KOPT-K1 (cell line): ENCODE data around the gene SHISAL1.

Experiments
- H3K27ac ChIP-seq: fragments of 200-600 bp; sonication (generic); 2 replicates; pipeline ENCODE4 v1.5.1; 2016; ENCODE audit warnings: antibody characterized with exemption, mild to moderate bottlenecking, low read depth, low read length; ENCODE audit not compliant: poor library complexity, severe bottlenecking
- H3K36me3 ChIP-seq: fragments of 200-600 bp; sonication (generic); 2 replicates; pipeline ENCODE4 v1.5.1; 2017; ENCODE audit warnings: antibody characterized with exemption, mild to moderate bottlenecking, low read length, moderate library complexity; ENCODE audit not compliant: insufficient read depth
- H3K9me3 ChIP-seq: fragments of 200-600 bp; sonication (generic); 2 replicates; pipeline ENCODE4 v1.5.1; 2017; ENCODE audit warnings: antibody characterized with exemption, low read length, mild to moderate bottlenecking; ENCODE audit not compliant: insufficient read depth, poor library complexity, severe bottlenecking

Gene SHISAL1

GRCh38 chr22:44206696-44207095, 106.1 kb downstream of the SHISAL1 start:
- Histone ChIP-seq H3K9me3 (peaks cover 12% of the 10 kb centered on the region), H3K36me3 (no peaks in the 10 kb centered on the region; the same call in 1 of the 2 replicates), H3K27ac (no peak overlapping the region)

GRCh38 chr22:44206330-44206645, 106.5 kb downstream of the SHISAL1 start:
- Histone ChIP-seq H3K9me3 (peaks cover 12% of the 10 kb centered on the region), H3K36me3 (no peaks in the 10 kb centered on the region; the same call in 1 of the 2 replicates), H3K27ac (no peak overlapping the region)

- Histone ChIP-seq H3K27ac (no peak overlapping the region), H3K9me3 (peaks cover 12% of the 10 kb centered on the region), H3K36me3 (no peaks in the 10 kb centered on the region; the same call in 1 of the 2 replicates)
Measured at GRCh38 chr22:44205516-44206329, 107.0 kb downstream of the SHISAL1 start.

GRCh38 chr22:44204739-44205515, 107.8 kb downstream of the SHISAL1 start:
- H3K27ac ChIP-seq: no peak overlapping the region
- peaks cover 8% of the 10 kb centered on the region for H3K36me3 ChIP-seq

GRCh38 chr22:44203203-44203602, 109.5 kb downstream of the SHISAL1 start:
- H3K36me3 ChIP-seq: peaks cover 24% of the 10 kb centered on the region

More at GRCh38 chr22:44204739-44205515, 107.8 kb downstream of the SHISAL1 start:
- H3K9me3 ChIP-seq: peaks cover 11% of the 10 kb centered on the region

GRCh38 chr22:44202261-44202789, 110.4 kb downstream of the SHISAL1 start:
- H3K9me3 ChIP-seq: no peaks in the 10 kb centered on the region
- no peak overlapping the region for H3K27ac ChIP-seq
- H3K36me3 ChIP-seq: peaks cover 29% of the 10 kb centered on the region

More at GRCh38 chr22:44203203-44203602, 109.5 kb downstream of the SHISAL1 start:
- no peak overlapping the region for H3K27ac ChIP-seq
- no peaks in the 10 kb centered on the region for H3K9me3 ChIP-seq

- H3K36me3 ChIP-seq: peaks cover 29% of the 10 kb centered on the region
- H3K27ac ChIP-seq: no peak overlapping the region
- H3K9me3 ChIP-seq: no peaks in the 10 kb centered on the region
Measured at GRCh38 chr22:44201665-44202064, 111.1 kb downstream of the SHISAL1 start.

GRCh38 chr22:44200855-44201550, 111.7 kb downstream of the SHISAL1 start:
- Histone ChIP-seq H3K9me3 (no peaks in the 10 kb centered on the region), H3K36me3 (peaks cover 29% of the 10 kb centered on the region), H3K27ac (no peak overlapping the region)

- Histone ChIP-seq H3K9me3 (no peaks in the 10 kb centered on the region), H3K27ac (no peak overlapping the region), H3K36me3 (peaks cover 29% of the 10 kb centered on the region)
Measured at GRCh38 chr22:44200451-44200850, 112.3 kb downstream of the SHISAL1 start.

- Histone ChIP-seq H3K27ac (no peak overlapping the region), H3K9me3 (no peaks in the 10 kb centered on the region), H3K36me3 (peaks cover 29% of the 10 kb centered on the region)
Measured at GRCh38 chr22:44199866-44200265, 112.9 kb downstream of the SHISAL1 start.

GRCh38 chr22:44199164-44199563, 113.6 kb downstream of the SHISAL1 start:
- Histone ChIP-seq H3K36me3 (peaks cover 34% of the 10 kb centered on the region), H3K9me3 (no peaks in the 10 kb centered on the region), H3K27ac (no peak overlapping the region)

- H3K9me3 ChIP-seq: no peaks in the 10 kb centered on the region
- H3K36me3 ChIP-seq: peaks cover 35% of the 10 kb centered on the region
- H3K27ac ChIP-seq: no peak overlapping the region
Measured at GRCh38 chr22:44197271-44197670, 115.5 kb downstream of the SHISAL1 start.

GRCh38 chr22:44196731-44197131, 116.0 kb downstream of the SHISAL1 start:
- Histone ChIP-seq H3K9me3 (no peaks in the 10 kb centered on the region), H3K36me3 (peaks cover 35% of the 10 kb centered on the region), H3K27ac (no peak overlapping the region)

- Histone ChIP-seq H3K36me3 (peaks cover 35% of the 10 kb centered on the region), H3K27ac (no peak overlapping the region), H3K9me3 (no peaks in the 10 kb centered on the region)
Measured at GRCh38 chr22:44196241-44196640, 116.5 kb downstream of the SHISAL1 start.
